Neural cell (in vitro differentiated cells): ENCODE results near the gene CD300H. TPM values are rescaled to one million over a fixed set of nuclear protein-coding genes. Genes with fewer than 3 reads are reported as not detected.

ENCODE experiments used
- H2AFZ ChIP-seq: fragments of 200-600, 300-800 bp; sonication (generic), shearing (Covaris generic); 2 replicates; pipeline ENCODE4 v1.6.0; 2014; ENCODE audit warnings: low read depth, mild to moderate bottlenecking, antibody characterized with exemption, low read length, moderate library complexity
- H3F3A ChIP-seq: fragments of 200-600 bp; shearing (Covaris generic); 2 replicates; pipeline ENCODE4 v1.6.1; 2016; ENCODE audit warnings: mild to moderate bottlenecking, moderate library complexity, mixed read lengths, antibody characterized with exemption, low read length; ENCODE audit not compliant: insufficient read depth, poor library complexity, severe bottlenecking
- H3K27ac ChIP-seq: fragments of 200-600, 300-800 bp; sonication (generic), shearing (Covaris generic); 2 replicates; pipeline ENCODE4 v1.5.1; 2014; ENCODE audit warnings: mild to moderate bottlenecking, low read length, moderate library complexity
- H3K27me3 ChIP-seq: fragments of 300-800, 200-600 bp; sonication (generic), shearing (Covaris generic); 2 replicates; pipeline ENCODE4 v1.6.0; 2014; ENCODE audit warnings: mild to moderate bottlenecking, low read depth, low read length, moderate library complexity; ENCODE audit not compliant: insufficient read depth
- H3K36me3 ChIP-seq: fragments of 300-800, 200-600 bp; sonication (generic), shearing (Covaris generic); 2 replicates; pipeline ENCODE4 v1.5.1; 2014; ENCODE audit warnings: mild to moderate bottlenecking, antibody characterized with exemption, low read length, moderate library complexity; ENCODE audit not compliant: insufficient read depth
- H3K4me2 ChIP-seq: fragments of 300-800, 200-600 bp; sonication (generic), shearing (Covaris generic); 2 replicates; pipeline ENCODE4 v1.6.0; 2014; ENCODE audit warnings: mild to moderate bottlenecking, low read length
- H3K4me3 ChIP-seq: fragments of 300-800, 200-600 bp; sonication (generic), shearing (Covaris generic); 2 replicates; pipeline ENCODE4 v1.5.1; 2014; ENCODE audit warnings: mild to moderate bottlenecking, low read length, moderate library complexity
- H3K79me2 ChIP-seq: fragments of 200-600 bp; shearing (Covaris generic); replicated peaks from 2 replicates; pipeline ENCODE4 v1.6.0; 2014; ENCODE audit warnings: mild to moderate bottlenecking, low read length, moderate library complexity; ENCODE audit not compliant: insufficient read depth
- H3K9ac ChIP-seq: fragments of 300-800, 200-600 bp; sonication (generic), shearing (Covaris generic); 2 replicates; pipeline ENCODE4 v1.6.1; 2016; ENCODE audit warnings: mild to moderate bottlenecking, low read length, mixed read lengths
- H3K9me2 ChIP-seq: fragments of 200-600 bp; shearing (Covaris generic); 2 replicates; pipeline ENCODE4 v1.6.1; 2016; ENCODE audit warnings: mild to moderate bottlenecking, low read length, mixed read lengths; ENCODE audit not compliant: insufficient read depth
- H3K9me3 ChIP-seq: fragments of 200-600, 300-800 bp; sonication (generic), shearing (Covaris generic); 2 replicates; pipeline ENCODE4 v1.6.1; 2016; ENCODE audit warnings: mild to moderate bottlenecking, mixed run types, low read length, moderate library complexity, mixed read lengths
- H4K20me1 ChIP-seq: fragments of 200-600 bp; shearing (Covaris generic); 2 replicates; pipeline ENCODE4 v1.6.1; 2016; ENCODE audit warnings: mild to moderate bottlenecking, mixed run types; ENCODE audit not compliant: insufficient read depth
- CTCF ChIP-seq: fragments of 450-650 bp; IDR thresholded peaks from 2 replicates; pipeline ENCODE4 v1.5.1; 2014; ENCODE audit warnings: antibody characterized with exemption, mild to moderate bottlenecking, moderate library complexity; ENCODE audit not compliant: poor library complexity, severe bottlenecking
- EP300 ChIP-seq: fragments of 450-650 bp; conservative IDR thresholded peaks from 2 replicates; pipeline ENCODE4 v1.6.1; 2014; ENCODE audit warnings: antibody characterized with exemption, mild to moderate bottlenecking, moderate library complexity; ENCODE audit not compliant: poor library complexity, severe bottlenecking
- EZH2 ChIP-seq: fragments of 200-600, 300-800 bp; shearing (Covaris generic), sonication (generic); IDR thresholded peaks from 2 replicates; pipeline ENCODE4 v1.6.1; 2014; ENCODE audit warnings: antibody characterized with exemption, low read length, borderline replicate concordance, mild to moderate bottlenecking; ENCODE audit not compliant: insufficient read depth, poor library complexity, severe bottlenecking
- MXI1 ChIP-seq: fragments of 450-650 bp; conservative IDR thresholded peaks from 2 replicates; pipeline ENCODE4 v1.6.1; 2014; ENCODE audit warnings: antibody characterized with exemption, mild to moderate bottlenecking; ENCODE audit not compliant: poor library complexity, severe bottlenecking
- POLR2AphosphoS5 ChIP-seq: IDR thresholded peaks from 2 replicates; pipeline ENCODE4 v1.6.1; 2012
- RAD21 ChIP-seq: fragments of 450-650 bp; conservative IDR thresholded peaks from 2 replicates; pipeline ENCODE4 v1.6.1; 2014; ENCODE audit warnings: antibody characterized with exemption, mild to moderate bottlenecking, moderate library complexity
- REST ChIP-seq: IDR thresholded peaks from 2 replicates; pipeline ENCODE4 v1.6.1; 2012; ENCODE audit warnings: borderline replicate concordance
- SMC3 ChIP-seq: fragments of 450-650 bp; conservative IDR thresholded peaks from 2 replicates; pipeline ENCODE4 v1.6.1; 2014; ENCODE audit warnings: antibody characterized with exemption, mild to moderate bottlenecking, moderate library complexity; ENCODE audit not compliant: poor library complexity
- TAF1 ChIP-seq: IDR thresholded peaks from 2 replicates; pipeline ENCODE4 v1.6.1; 2012; ENCODE audit warnings: low read depth
- polyA plus RNA-seq: library from polyadenylated mRNA; depleted of rRNA; stranded (reverse); fragments of >200 nt; gene quantifications from 2 replicates; pipeline ENCODE4 v1.2.3, GENCODE V29; 2014

The CD300H gene
- polyA plus RNA-seq, 1 donor from 2014 or later, result not detected

GRCh38 chr17:74516561-74517328, 50.6 kb downstream of the CD300H start:
- Histone ChIP-seq H3K4me2 (no peak overlapping the region), H2AFZ (no peak overlapping the region), H3K27me3 (no peaks in the 10 kb centered on the region), H3K79me2 (no peaks in the 10 kb centered on the region), H3K4me3 (no peak overlapping the region), H3K9me3 (no peaks in the 10 kb centered on the region), H3K9ac (no peak overlapping the region), H3K36me3 (no peaks in the 10 kb centered on the region), H3K27ac (no peak overlapping the region), H4K20me1 (no peaks in the 10 kb centered on the region), H3K9me2 (no peaks in the 10 kb centered on the region), H3F3A (no peaks in the 10 kb centered on the region)
- TF ChIP-seq MXI1, result no peak
- TF ChIP-seq SMC3, result no peak
- TF ChIP-seq EP300, result no peak
- TF ChIP-seq POLR2AphosphoS5, result no peak
- no peak for TF ChIP-seq RAD21
- TF ChIP-seq TAF1, result no peak
- no peak for TF ChIP-seq REST
- no peak for TF ChIP-seq CTCF
- TF ChIP-seq EZH2, result no peak

GRCh38 chr17:74515941-74516340, 51.4 kb downstream of the CD300H start:
- H2AFZ ChIP-seq, result no peak overlapping the region
- H3K36me3 ChIP-seq, result no peaks in the 10 kb centered on the region
- no peak for TF ChIP-seq RAD21
- TF ChIP-seq SMC3, result no peak
- no peak overlapping the region for H3K27ac ChIP-seq
- H3K4me3 ChIP-seq, result no peak overlapping the region
- no peaks in the 10 kb centered on the region for H3K27me3 ChIP-seq
- H3K79me2 ChIP-seq, result no peaks in the 10 kb centered on the region
- H3K4me2 ChIP-seq, result no peak overlapping the region
- H3K9ac ChIP-seq, result no peak overlapping the region
- no peaks in the 10 kb centered on the region for H3K9me2 ChIP-seq
- H3F3A ChIP-seq, result no peaks in the 10 kb centered on the region
- no peaks in the 10 kb centered on the region for H3K9me3 ChIP-seq
- H4K20me1 ChIP-seq, result no peaks in the 10 kb centered on the region
